Mesothelial cell of epicardium (in vitro differentiated cells): Measurements from ENCODE around the gene DNMT1. TPM values are rescaled to one million over a fixed set of nuclear protein-coding genes. Genes with fewer than 3 reads are reported as not detected.
A peak's percentile ranks its signal among the peaks of the same experiment; 100 is the strongest.

Experiments used
- DNase-seq, 2 experiments: peaks; one replicate each; pipeline ENCODE4 v3.0.0; 2021; ENCODE audit warnings: low spot score in 2 of 2; ENCODE audit not compliant: unreplicated experiment in 2 of 2
- H3K27ac Mint-ChIP-seq: 2 replicates; pipeline ENCODE4 v1.8.0; 2021; ENCODE audit warnings: mixed read lengths
- H3K27me3 Mint-ChIP-seq: 2 replicates; pipeline ENCODE4 v1.8.0; 2021; ENCODE audit warnings: low read depth, mixed read lengths
- H3K36me3 Mint-ChIP-seq: 2 replicates; pipeline ENCODE4 v1.8.0; 2021; ENCODE audit warnings: mixed read lengths
- H3K4me1 Mint-ChIP-seq: 2 replicates; pipeline ENCODE4 v1.8.0; 2021; ENCODE audit warnings: mixed read lengths
- H3K4me3 Mint-ChIP-seq: 2 replicates; pipeline ENCODE4 v1.8.0; 2021; ENCODE audit warnings: mild to moderate bottlenecking, moderate library complexity, mixed read lengths
- H3K9me3 Mint-ChIP-seq: 2 replicates; pipeline ENCODE4 v1.8.0; 2021; ENCODE audit warnings: mixed read lengths
- CTCF ChIP-seq: fragments of 200-600 bp; sonication (generic); IDR thresholded peaks from one replicate; pipeline ENCODE4 v1.5.0; 2021; ENCODE audit warnings: antibody characterized with exemption; ENCODE audit not compliant: unreplicated experiment
- total RNA-seq: library from RNA; stranded (reverse); gene quantifications from 3 replicates; pipeline ENCODE4 v1.2.1, GENCODE V29; 2021

DNMT1 gene
- total RNA-seq, 1 donor from 2014 or later, result 110 TPM

DNA sequence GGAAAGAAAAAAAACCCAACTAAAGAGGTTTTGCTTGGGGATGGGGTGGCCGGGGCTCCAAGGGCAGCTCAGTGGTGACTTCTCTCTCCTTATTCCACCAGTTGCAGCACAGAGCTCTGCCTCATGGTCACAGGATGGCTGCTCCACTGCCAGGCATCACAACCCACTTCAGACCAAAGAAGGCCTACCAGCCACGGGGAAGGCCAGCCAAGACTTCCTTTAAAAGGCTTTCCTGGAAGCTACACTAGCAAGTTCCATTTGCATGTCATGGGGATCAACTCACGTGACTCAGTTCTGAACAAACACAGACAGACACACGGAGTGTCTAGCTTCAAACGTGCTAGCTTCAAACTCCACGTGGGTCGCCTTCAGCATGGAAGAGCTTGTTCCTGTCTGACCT lies 61.8 kb downstream of the DNMT1 start:
- Mint-ChIP-seq H3K4me3 (no peak overlapping the region), H3K4me1 (no peaks in the 10 kb centered on the region), H3K36me3 (peaks cover 13% of the 10 kb centered on the region), H3K27ac (no peak overlapping the region), H3K27me3 (no peaks in the 10 kb centered on the region), H3K9me3 (no peaks in the 10 kb centered on the region)
- TF ChIP-seq CTCF, result no peak
- no peak for DNase-seq

DNA sequence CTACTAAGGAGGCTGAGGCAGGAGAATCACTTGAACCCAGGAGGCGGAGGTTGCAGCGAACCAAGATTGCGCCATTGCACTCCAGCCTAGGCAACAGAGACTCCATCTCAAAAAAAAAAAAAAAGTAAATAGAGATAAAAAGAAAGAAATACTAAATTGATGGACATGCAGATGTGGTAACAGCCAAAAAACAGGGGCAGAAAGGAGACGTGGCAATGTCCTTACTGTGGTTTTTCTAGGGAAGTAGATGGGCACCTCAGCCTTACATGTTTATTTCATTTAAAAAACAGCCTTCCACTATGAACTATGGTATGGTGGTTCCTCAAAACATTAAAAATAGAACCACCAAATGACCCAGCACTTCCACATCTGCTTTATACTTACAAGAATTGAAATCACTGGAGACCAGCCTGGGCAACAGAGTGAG lies 68.5 kb downstream of the DNMT1 start:
- no peak overlapping the region for H3K4me3 Mint-ChIP-seq
- no peaks in the 10 kb centered on the region for H3K27me3 Mint-ChIP-seq
- TF ChIP-seq CTCF, result no peak
- no peaks in the 10 kb centered on the region for H3K4me1 Mint-ChIP-seq
- no peak overlapping the region for H3K27ac Mint-ChIP-seq
- H3K9me3 Mint-ChIP-seq, result peaks cover 4% of the 10 kb centered on the region
- no peak for DNase-seq
- peaks cover 9% of the 10 kb centered on the region for H3K36me3 Mint-ChIP-seq

DNA sequence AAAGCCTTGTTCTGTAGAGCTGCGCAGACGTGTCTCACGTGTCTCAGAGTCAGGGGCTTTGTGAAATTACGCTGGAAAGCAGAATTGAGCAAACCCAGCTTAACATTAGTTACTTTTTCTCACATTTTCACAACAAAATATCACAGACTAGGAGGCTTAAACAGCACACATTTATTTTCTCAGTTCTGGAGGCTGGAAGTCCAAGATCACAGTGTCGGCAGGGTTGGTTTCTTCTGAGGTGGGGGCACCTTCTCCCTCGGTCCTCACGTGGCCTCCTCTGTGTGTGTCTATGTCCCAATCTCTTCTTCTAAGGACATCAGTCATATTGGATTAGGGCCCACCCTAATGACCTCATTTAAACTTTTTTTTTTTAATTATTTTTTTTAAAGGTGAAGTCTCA lies 70.3 kb downstream of the DNMT1 start:
- no peak overlapping the region for H3K4me3 Mint-ChIP-seq
- no peak overlapping the region for H3K27ac Mint-ChIP-seq
- peaks cover 4% of the 10 kb centered on the region for H3K4me1 Mint-ChIP-seq
- no peak for TF ChIP-seq CTCF
- peaks cover 4% of the 10 kb centered on the region for H3K9me3 Mint-ChIP-seq
- no peaks in the 10 kb centered on the region for H3K27me3 Mint-ChIP-seq
- DNase-seq, result no peak
- peaks cover 5% of the 10 kb centered on the region for H3K36me3 Mint-ChIP-seq

DNA sequence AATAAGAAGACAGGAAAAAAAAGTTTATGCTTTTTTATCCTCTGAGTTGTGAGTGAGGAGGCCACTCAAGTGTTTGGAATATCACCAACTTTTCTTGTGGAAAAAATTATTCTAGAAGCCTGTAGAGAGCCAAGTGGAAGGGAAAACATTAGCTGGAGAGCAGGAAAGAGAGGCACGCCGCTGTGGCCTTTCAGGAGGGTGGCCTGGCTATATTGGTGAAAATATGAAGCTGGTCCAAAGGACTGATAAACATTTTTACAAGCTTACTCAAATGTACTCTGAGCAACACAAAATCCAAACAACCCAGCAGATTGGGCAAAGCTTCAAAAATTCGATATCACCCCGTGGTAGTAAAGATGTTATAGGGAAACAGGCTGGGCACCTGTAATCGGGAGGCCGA lies 72.7 kb downstream of the DNMT1 start:
- Mint-ChIP-seq H3K36me3 (peaks cover 9% of the 10 kb centered on the region), H3K9me3 (peaks cover 4% of the 10 kb centered on the region)

DNA sequence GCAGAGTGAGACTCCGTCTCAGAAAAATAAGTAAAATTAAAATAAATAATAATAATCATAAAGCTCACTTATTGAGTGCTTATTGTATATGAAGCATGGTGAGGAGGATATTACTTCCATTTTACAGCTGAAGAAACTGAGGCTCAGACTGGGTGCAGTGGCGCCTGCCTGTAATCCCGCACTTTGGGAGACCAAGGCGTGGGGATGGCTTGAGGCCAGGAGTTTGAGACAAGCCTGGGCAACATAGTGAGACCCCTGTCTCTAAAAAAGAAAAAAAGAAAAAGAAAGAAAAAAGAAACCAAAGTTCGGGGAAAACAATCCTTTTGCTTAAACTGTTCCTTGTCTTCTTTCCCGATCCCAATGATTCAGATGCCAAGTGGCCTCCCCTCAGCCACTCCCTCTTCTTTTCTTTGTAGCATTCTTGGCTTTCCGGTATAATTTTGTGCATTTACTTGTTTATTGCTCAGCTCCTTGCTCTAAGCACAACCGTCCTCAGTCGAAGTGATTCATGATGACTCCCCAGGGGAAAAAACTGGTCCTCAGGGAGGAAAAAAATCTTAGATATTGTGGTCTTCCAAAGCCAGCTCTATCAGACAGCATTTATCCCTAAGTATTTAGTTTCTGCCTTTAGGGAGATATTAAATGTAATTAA lies 74.1 kb downstream of the DNMT1 start:
- Mint-ChIP-seq H3K36me3 (peaks cover 12% of the 10 kb centered on the region), H3K4me1 (peaks cover 9% of the 10 kb centered on the region), H3K9me3 (peaks cover 4% of the 10 kb centered on the region), H3K27me3 (no peaks in the 10 kb centered on the region), H3K4me3 (peak overlapping the region; percentile 2), H3K27ac (no peak overlapping the region)
- DNase-seq, result no peak
- TF ChIP-seq CTCF, result no peak

More for the DNA sequence above, 72.7 kb downstream of the DNMT1 start:
- no peak for TF ChIP-seq CTCF
- Mint-ChIP-seq H3K27me3 (no peaks in the 10 kb centered on the region), H3K4me1 (peaks cover 9% of the 10 kb centered on the region), H3K27ac (peak overlapping the region; percentile 16), H3K4me3 (no peak overlapping the region)
- no peak for DNase-seq

DNA sequence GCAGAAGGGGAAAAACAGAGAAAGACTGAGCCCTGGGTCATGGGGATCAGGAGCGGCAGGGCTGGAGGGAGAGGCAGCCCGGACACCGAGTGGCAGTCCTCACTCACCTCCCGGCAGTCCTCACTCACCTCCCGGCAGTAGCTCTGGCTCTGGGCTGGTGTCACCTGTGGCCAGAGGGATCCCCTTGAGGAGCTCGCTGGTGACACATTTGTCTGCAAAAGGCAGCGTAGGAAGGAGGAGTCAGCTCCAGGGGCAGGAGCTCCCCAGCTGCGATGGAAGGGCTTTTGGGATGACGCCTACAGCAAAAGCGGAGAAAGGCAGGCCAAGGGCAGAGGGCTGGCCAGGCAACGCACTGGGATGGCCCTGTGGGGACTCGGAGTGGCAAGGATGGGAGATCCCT lies 75.8 kb downstream of the DNMT1 start:
- Mint-ChIP-seq H3K27me3 (no peaks in the 10 kb centered on the region), H3K4me1 (peaks cover 9% of the 10 kb centered on the region), H3K27ac (peak overlapping the region; percentile 92), H3K9me3 (no peaks in the 10 kb centered on the region), H3K36me3 (peaks cover 9% of the 10 kb centered on the region), H3K4me3 (peak overlapping the region; percentile 94)
- no peak for TF ChIP-seq CTCF
- DNase-seq, result no peak
